Measurements from ENCODE around the gene XRCC5.

DNA sequence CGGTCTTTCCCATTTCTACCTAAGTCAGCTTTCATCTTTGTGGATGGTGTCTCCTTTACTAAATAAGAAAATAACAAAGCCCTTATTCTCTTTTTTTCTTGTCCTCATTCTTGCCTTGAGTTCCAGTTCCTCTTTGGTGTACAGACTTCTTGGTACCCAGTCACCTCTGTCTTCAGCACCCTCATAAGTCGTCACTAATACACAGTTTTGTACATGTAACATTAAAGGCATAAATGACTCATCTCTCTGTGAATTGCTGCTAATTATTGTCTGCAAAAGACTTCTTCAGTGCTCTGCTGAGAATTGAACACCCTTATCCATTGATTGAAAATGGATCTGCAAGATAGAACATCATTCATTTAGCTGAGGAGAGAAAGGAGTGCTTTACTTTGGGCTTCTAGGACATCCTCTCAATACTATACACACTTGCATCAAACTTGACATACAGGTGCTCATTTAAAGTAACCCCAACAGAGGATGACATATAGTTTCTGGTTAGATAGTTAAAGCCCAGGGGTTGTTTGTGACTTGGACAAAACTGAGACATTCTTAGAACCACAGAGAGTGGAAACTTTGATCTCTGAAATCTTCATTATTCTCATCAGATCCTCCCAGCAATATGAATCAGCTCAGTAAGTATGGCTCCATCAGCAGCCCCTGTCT lies 97.0 kb downstream of the XRCC5 start:
- TF ChIP-seq, protein P1, sequence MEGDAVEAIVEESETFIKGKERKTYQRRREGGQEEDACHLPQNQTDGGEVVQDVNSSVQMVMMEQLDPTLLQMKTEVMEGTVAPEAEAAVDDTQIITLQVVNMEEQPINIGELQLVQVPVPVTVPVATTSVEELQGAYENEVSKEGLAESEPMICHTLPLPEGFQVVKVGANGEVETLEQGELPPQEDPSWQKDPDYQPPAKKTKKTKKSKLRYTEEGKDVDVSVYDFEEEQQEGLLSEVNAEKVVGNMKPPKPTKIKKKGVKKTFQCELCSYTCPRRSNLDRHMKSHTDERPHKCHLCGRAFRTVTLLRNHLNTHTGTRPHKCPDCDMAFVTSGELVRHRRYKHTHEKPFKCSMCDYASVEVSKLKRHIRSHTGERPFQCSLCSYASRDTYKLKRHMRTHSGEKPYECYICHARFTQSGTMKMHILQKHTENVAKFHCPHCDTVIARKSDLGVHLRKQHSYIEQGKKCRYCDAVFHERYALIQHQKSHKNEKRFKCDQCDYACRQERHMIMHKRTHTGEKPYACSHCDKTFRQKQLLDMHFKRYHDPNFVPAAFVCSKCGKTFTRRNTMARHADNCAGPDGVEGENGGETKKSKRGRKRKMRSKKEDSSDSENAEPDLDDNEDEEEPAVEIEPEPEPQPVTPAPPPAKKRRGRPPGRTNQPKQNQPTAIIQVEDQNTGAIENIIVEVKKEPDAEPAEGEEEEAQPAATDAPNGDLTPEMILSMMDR (IDR thresholded peaks at IDR 0.05; ENCODE audit: extremely low read depth in 1 of 2, insufficient read depth in 1 of 2, low read depth in 1 of 2, low read length in 2 of 2) = no peak
- TF ChIP-seq POLR2A (IDR thresholded peaks at IDR 0.05; ENCODE audit: low read depth, low read length) = no peak

Measured in endothelial cell of umbilical vein (primary cell).